Fibroblast of gingiva (primary cell): ENCODE results near the gene MGAT3.

Source experiments
- DNase-seq: peaks from one replicate; pipeline ENCODE4 v3.0.0-alpha.2; 2011; ENCODE audit warnings: low read depth

MGAT3 gene

GRCh38 chr22:39529487-39529851 is 72.7 kb downstream of the MGAT3 start:
- DNase-seq, result no peak

GRCh38 chr22:39530116-39530515 is 73.3 kb downstream of the MGAT3 start:
- no peak for DNase-seq

DNA sequence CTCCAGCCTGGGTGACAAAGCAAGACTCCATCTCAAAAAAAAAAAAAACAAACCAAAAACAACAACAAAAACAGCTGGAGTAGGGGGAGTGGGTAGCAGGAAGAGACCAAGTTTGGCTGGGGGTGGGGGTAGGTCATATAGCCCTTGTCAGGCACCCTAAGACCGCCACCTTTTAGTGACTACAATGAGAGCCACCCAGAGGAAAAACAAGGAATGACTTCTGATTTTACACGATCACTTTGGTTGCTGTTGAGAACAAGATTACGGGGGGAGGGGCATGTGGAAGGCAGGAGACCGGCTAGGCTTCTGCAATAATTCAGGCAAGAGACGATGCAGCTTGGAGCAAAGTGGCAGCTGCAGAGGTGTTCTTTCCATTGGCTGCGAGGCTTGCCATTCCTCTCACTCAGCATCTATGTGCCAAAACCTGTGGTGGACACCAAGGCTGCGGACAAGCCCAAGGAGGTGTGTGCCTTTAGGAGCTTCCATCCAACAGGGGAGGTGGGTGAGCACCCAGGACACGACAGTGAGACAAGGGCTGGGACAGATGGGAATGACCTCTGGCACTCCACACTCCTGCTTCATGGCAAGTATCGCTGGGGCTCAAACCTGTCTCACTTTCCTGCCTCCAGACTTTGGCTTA is 74.0 kb downstream of the MGAT3 start:
- peak; percentile 38 for DNase-seq

DNA sequence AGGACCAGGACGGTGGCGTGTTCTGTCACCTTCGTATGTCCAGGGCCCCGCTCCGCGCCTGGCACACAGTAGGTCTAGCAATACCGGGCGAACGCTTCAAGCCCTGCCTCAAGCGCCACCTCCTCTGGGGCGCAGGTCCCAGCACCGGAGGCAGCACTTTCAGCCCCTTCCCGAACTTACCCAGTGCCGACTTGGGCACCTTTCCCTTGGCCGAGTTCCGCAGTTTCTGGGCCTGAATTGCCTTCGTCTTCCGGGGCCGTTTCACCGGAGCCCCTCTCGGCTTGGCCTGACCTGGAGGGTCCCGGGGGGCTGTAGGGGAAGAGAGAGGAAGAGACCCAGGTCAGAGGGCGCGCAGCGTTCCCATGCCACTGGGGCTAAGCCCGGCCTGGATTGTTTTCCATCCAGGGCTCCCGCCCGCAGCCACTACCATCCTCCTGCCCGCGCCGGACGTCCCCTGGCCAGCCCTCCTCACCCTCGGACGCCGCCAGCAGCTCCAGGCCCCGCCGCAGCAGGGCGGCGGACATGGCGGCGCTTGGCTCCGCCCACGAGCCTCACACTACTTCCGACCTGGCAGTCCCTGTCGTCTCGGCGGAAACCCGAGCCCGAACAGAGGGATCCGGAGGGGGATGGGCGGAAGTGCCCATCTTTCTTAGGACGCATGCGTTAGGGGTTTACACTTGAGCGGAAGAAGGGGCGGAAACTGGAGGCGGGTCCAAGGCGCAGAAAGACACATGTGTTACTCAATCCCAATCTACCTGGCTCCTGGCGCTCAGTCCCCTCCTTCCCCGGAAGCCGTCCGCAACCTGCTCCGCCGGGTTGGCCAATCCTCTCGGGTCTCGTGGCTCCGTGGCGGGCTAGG is 75.6 kb downstream of the MGAT3 start, which contains the start of gene RPS19BP1:
Gene RPS19BP1 (minus strand): TSS at position 534 of the 859 bp plus-strand sequence. CDS start 10 bp downstream, at position 524.
- DNase-seq, result peak; percentile 98

GRCh38 chr22:39534092-39534506 is 77.3 kb downstream of the MGAT3 start:
- no peak for DNase-seq

DNA sequence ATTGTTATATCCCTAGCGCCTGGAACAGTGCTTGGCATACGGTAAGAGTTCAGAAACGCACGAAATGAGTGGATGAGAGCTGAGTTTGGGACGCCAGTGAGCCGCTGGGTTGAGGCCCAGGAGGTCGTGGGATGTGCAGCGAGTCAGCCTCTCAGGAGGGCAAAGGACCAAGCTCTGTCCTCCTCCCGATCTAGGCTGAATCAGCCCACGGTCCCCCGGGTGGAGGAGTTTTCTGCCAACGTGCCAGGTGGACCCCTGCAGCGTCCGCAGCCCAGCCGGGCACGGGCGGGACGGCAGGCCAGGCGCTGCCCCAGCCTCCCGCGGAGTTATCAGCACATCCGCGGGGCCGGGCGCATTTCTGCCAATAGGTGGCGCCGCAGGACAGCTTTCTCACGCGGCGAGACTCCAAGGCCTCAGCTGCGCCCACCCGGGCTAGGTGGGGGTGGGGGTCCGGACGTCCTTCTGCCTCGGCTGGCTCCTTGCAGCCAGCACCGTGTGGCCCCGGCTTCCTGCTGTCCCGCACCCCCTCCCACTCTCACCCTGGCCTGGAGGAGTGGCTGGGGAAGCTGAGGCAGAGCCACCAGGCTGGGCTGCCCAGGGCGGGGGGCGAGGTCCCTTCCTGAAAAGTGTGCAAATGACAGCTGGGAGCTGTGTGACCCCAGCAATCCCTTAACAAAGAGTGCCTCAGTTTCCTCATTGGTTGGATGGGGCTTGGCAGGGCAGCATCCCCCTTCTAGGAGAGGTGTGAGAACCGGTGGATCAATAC is 78.0 kb downstream of the MGAT3 start:
- DNase-seq, result peak; percentile 49

DNA sequence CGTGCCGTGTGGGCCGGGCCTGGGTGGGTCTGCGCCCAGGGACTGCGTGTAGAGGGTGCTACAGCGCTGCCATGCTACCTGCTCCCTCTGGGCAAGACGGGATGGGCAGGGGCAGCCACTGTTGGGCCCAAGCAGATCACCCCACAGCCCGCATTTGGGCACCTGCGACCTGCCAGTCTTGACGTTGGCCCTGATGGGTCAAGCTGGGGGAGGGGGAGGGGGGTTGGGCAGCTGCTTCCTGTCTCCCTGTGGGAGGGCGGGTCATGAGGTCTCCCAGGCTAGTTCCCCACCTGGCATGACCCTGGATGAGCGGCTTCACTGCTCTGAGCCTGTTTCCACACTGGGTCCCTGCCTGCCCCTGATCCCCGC is 78.5 kb downstream of the MGAT3 start:
- no peak for DNase-seq

GRCh38 chr22:39535831-39536449 is 79.1 kb downstream of the MGAT3 start:
- DNase-seq, result no peak

DNA sequence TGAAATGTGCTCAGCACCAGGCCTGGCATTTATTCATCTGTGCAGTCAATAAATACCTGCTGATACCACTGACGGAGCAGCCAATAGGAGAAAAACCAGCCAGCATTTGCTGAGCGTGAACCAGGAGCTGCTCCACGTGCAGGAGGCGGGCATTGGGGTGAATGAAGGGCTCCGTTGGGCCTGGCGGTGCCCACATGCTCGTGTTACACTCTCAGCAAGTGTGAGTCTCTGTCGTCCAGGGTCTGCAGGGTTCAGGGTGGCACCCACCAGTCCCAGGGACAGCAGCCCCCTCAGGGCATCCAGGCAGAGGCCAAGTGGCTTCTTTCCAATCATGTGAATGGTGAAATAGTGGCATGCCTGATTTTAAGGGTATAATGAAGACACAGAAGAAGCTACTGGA is 79.9 kb downstream of the MGAT3 start:
- no peak for DNase-seq

DNA sequence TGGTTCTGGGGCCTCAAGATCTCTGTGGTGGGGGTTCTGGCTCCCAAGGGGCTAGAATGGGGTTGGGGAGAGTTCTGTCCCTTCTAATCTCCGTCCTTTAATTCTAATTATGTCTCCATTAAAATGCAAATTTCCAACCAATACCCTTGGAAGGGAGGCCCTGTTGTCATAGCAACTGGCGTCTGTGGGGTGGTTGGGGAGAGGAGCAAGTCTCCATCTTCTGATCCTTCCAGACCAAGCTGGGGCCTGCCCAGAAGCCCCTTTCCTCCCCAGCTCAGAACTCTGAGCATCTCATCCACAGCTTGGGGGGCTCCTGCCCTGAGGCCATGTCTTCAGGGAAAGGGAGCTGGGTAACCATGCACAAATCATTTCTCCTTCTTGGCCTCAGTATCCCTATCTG is 81.2 kb downstream of the MGAT3 start:
- DNase-seq, result no peak
